Heart left ventricle (tissue), 13 donors: Measurements from ENCODE around the gene EPO.

Experiments used
- CTCF ChIP-seq, 12 donors: fragments of 200-600 bp; sonication (generic) in 4 of 12; IDR thresholded peaks; one replicate each; pipeline versions ENCODE4 v1.5.0 to v1.8.0; 2018 to 2022; ENCODE audit warnings: antibody characterized with exemption in 12 of 12, mild to moderate bottlenecking in 5 of 12
- POLR2A ChIP-seq, 2 donors: fragments of 450-650 bp; IDR thresholded peaks; one replicate each; pipeline ENCODE4 v1.6.1; 2017; ENCODE audit warnings: antibody characterized with exemption in 2 of 2, mild to moderate bottlenecking in 2 of 2, moderate library complexity in 2 of 2
- donor health status: ischemic (EF 13 %, LVEDD 7.1; RV severe dilation, severe dysfunction).
- donor health status: DM: no; HTN: yes; CAD: no.
- donor health status: DM: no; HTN: no; CAD: no.
- donor health status: ischemic (EF 25% LVEDD 6.9; RV normal size, moderate dysfunction).
- donor health status: ischemic (EF 25% LVEDD 5.7; RV mildly dilated, moderate dysfunction).
- donor health status: ischemic (EF 35%, LVEDD 5.7; RV mildly dilated, moderate dysfunction).
- donor health status: nonischemic (EF 11% LVEDD 7.7; RV severe dilation, severe dysfunction).
- donor health status: DM: yes; HTN: yes; CAD: no.
- donor health status: PGD.
- donor health status: ischemic (EF 29% LVEDD 5.4; RV normal size, mild dysfunction).
- donor health status: nonischemic (EF 23%, LVEDD 6.1; RV moderate dilation, normal function).

- no peak for TF ChIP-seq CTCF (IDR thresholded peaks at IDR 0.05)
- TF ChIP-seq POLR2A (IDR thresholded peaks at IDR 0.05) = no peak
Measured at GRCh38 chr7:100753750-100754149, 33.5 kb downstream of the EPO start.
